HEK293T (cell line): ENCODE results near the gene TBC1D14.

Experiments used
- CTCF ChIA-PET: fragments of 350-600 bp; formaldehyde crosslinking; extraction: SDS; loops from one replicate; lab custom pipeline; 2021; ENCODE audit warnings: antibody characterized with exemption, inconsistent platforms; lab: Yijun Ruan, JAX
- POLR2A ChIA-PET: fragments of 350-600 bp; formaldehyde crosslinking; extraction: SDS; loops from one replicate; lab custom pipeline; 2020; ENCODE audit warnings: antibody characterized with exemption, inconsistent platforms; lab: Yijun Ruan, JAX
- DNase-seq: peaks from one replicate; pipeline ENCODE4 v3.0.0; 2012; ENCODE audit warnings: mixed read lengths; ENCODE audit errors: extremely low spot score
- ARNT ChIP-seq: fragments of 450-650 bp; IDR thresholded peaks from 2 replicates; pipeline ENCODE4 v1.6.1; 2017; ENCODE audit warnings: mild to moderate bottlenecking
- BHLHE40 ChIP-seq: fragments of 450-650 bp; IDR thresholded peaks from 2 replicates; pipeline ENCODE4 v1.6.1; 2016; ENCODE audit warnings: mild to moderate bottlenecking, moderate library complexity, borderline replicate concordance
- CTBP1 ChIP-seq: fragments of 450-650 bp; IDR thresholded peaks from 2 replicates; pipeline ENCODE4 v1.6.1; 2016; ENCODE audit warnings: borderline replicate concordance
- ELF4 ChIP-seq: fragments of 450-650 bp; IDR thresholded peaks from 2 replicates; pipeline ENCODE4 v1.6.1; 2017; ENCODE audit warnings: antibody characterized with exemption
- FOXA1 ChIP-seq: fragments of 450-650 bp; IDR thresholded peaks from 2 replicates; pipeline ENCODE4 v1.6.1; 2016; ENCODE audit warnings: mild to moderate bottlenecking
- FOXK2 ChIP-seq: fragments of 450-650 bp; IDR thresholded peaks from 2 replicates; pipeline ENCODE4 v1.6.1; 2016; ENCODE audit warnings: mild to moderate bottlenecking
- FOXM1 ChIP-seq: fragments of 450-650 bp; IDR thresholded peaks from 2 replicates; pipeline ENCODE4 v1.6.1; 2017; ENCODE audit warnings: mild to moderate bottlenecking, borderline replicate concordance
- HDGF ChIP-seq: fragments of 450-650 bp; IDR thresholded peaks from 2 replicates; pipeline ENCODE4 v1.6.1; 2017; ENCODE audit warnings: antibody characterized with exemption, borderline replicate concordance
- L3MBTL2 ChIP-seq: fragments of 450-650 bp; conservative IDR thresholded peaks from 2 replicates; pipeline ENCODE4 v1.6.1; 2016; ENCODE audit warnings: mild to moderate bottlenecking
- LEF1 ChIP-seq: fragments of 450-650 bp; IDR thresholded peaks from 2 replicates; pipeline ENCODE4 v1.6.1; 2017; ENCODE audit warnings: mild to moderate bottlenecking, borderline replicate concordance
- NFRKB ChIP-seq: fragments of 450-650 bp; IDR thresholded peaks from 2 replicates; pipeline ENCODE4 v1.6.1; 2016; ENCODE audit warnings: mild to moderate bottlenecking, moderate library complexity
- PKNOX1 ChIP-seq: fragments of 450-650 bp; IDR thresholded peaks from 2 replicates; pipeline ENCODE4 v1.6.1; 2016
- SP1 ChIP-seq: fragments of 450-650 bp; IDR thresholded peaks from 2 replicates; pipeline ENCODE4 v1.6.1; 2017
- SUZ12 ChIP-seq: fragments of 450-650 bp; IDR thresholded peaks from 2 replicates; pipeline ENCODE4 v1.6.1; 2016; ENCODE audit warnings: mild to moderate bottlenecking
- TARDBP ChIP-seq: fragments of 450-650 bp; IDR thresholded peaks from 2 replicates; pipeline ENCODE4 v1.6.1; 2016
- ZNF384 ChIP-seq: fragments of 450-650 bp; IDR thresholded peaks from 2 replicates; pipeline ENCODE4 v1.6.1; 2016

The TBC1D14 gene

DNA sequence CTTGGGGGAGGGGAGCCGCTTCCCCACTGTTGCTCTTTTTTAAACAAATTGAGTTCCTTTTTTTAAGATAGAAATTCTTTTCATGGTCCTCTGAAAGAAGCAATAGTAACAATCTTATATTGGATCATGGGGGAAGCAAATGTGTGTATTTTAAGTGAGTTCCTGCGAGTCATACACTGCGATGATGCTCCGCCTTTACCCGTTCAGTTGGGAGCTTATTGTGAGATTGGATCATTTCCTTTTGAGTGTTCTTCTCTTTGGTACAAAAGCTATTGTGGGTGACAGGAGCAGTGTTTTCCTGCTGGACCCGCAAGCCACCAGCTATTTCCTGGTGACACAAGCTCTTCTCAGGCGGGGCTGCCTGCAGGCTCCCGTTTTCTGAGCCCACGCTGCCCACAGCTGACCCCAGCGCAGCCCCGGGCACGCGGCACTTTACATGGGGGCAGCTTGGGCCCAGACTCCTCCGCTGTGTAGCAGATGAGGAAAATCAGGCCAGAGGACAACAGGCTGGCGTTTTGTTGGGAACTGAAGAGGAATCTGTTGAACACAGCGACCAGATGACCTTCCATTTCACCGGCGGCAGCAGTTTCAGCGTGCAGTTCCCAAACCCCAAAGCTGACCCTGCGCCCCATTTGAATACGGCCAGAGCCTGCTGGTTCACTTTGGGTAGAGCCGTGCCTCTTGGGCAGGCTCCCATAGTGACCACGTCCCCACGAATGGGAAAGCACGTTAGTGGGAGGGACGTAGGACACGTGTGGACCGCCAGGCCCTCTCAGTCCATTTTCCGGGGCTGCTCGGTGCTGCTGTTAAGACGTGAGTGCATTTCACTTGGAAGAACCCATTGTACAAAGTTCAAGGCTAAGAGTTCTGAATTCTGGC lies 145.7 kb downstream of the TBC1D14 start:
- POLR2A ChIA-PET, result interaction anchor here (0.6 to 1.7 kb wide), 4 partner anchors 12 to 614 kb away, joined by 3 to 7 read pairs (median 3); partner anchors contain the start of genes GRPEL1 and TADA2B
- TF ChIP-seq ELF4 (no peak), SUZ12 (no peak), FOXA1 (no peak), ARNT (no peak), FOXK2 (no peak)
- no peak for DNase-seq
- CTCF ChIA-PET, result interaction anchor here (1.0 to 1.4 kb wide), 2 partner anchors 13 to 16 kb away, joined by 3 to 5 read pairs; a partner anchor contains a TSS

GRCh38 chr4:7055990-7056325 lies 146.3 kb downstream of the TBC1D14 start:
- TF ChIP-seq HDGF (no peak), SP1 (no peak), BHLHE40 (no peak), SUZ12 (no peak), PKNOX1 (no peak), L3MBTL2 (no peak), TARDBP (no peak), CTBP1 (no peak), FOXK2 (no peak), ELF4 (no peak), LEF1 (no peak), FOXM1 (no peak), NFRKB (no peak), FOXA1 (no peak), ZNF384 (no peak), ARNT (no peak)
- CTCF ChIA-PET, result interaction anchor here (1.4 kb wide), 1 partner anchor 13 kb away, joined by 5 read pairs; a partner anchor contains a TSS
- DNase-seq, result no peak
- POLR2A ChIA-PET, result interaction anchor here (0.8 to 4.2 kb wide), 2 partner anchors 12 to 338 kb away, joined by 3 to 39 read pairs; partner anchors contain the start of gene GRPEL1

- no peak for TF ChIP-seq FOXK2
- TF ChIP-seq L3MBTL2, result no peak
- TF ChIP-seq BHLHE40, result no peak
- no peak for TF ChIP-seq FOXM1
- no peak for TF ChIP-seq CTBP1
- no peak for TF ChIP-seq TARDBP
- TF ChIP-seq SUZ12, result no peak
- TF ChIP-seq ARNT, result no peak
- TF ChIP-seq PKNOX1, result no peak
- no peak for TF ChIP-seq ZNF384
- no peak for TF ChIP-seq NFRKB
- no peak for TF ChIP-seq ELF4
- no peak for TF ChIP-seq HDGF
- DNase-seq, result no peak
- ChIA-PET POLR2A (interaction anchor here (0.9 to 4.2 kb wide), 4 partner anchors 9 to 150 kb away, joined by 3 to 39 read pairs (median 4); partner anchors contain the start of gene GRPEL1), CTCF (interaction anchor here (0.5 kb wide), 1 partner anchor 512 kb away, joined by 3 read pairs; no protein-coding TSS in a partner anchor)
Observed at GRCh38 chr4:7058792-7059191, 149.2 kb downstream of the TBC1D14 start.

GRCh38 chr4:7059662-7060061 lies 150.0 kb downstream of the TBC1D14 start:
- ChIA-PET POLR2A (interaction anchor here (0.9 to 4.2 kb wide), 4 partner anchors 8 to 151 kb away, joined by 3 to 39 read pairs (median 4); partner anchors contain the start of gene GRPEL1), CTCF (no interaction called here)
- DNase-seq, result no peak
- TF ChIP-seq ZNF384 (no peak), FOXA1 (no peak), PKNOX1 (no peak), ARNT (no peak), SUZ12 (no peak), LEF1 (no peak), CTBP1 (no peak), SP1 (no peak)

DNA sequence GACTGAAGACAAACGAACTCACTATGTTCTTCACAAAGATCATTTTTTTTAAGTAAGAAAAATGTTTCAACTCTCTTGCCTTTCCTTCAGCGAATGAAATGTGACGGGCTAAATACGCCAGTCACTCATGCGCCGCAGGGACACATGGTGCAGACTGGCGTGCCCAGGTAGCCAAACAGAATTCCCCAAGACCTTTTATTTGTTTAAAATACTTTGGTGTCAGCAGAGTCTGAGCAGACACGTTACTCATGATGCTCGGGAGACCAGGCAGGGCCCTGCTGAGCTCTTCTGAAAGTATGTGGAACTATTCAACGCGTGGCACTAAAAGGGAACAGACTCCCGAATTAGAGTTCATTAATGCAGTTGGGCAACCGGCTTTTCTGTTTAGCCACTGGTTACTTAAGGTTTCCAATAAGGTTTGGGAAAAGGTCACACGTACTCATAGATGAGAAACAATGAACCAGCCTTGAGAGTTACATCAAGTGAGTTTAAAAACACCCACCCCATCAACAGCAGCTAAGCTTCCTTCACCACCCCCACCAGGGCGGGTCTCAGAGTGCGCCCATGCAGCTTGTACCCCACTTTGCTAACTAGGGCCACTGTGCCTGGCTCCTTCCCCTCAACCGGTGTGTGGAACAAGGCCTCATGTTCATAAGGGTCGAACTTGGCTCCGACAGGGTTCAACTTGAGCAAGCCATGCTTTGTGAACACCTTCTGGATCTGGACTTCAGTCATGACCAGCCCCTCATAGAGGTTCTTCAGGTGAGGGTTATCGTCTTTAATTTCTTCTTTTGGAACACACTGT lies 150.9 kb downstream of the TBC1D14 start:
- no peak for DNase-seq
- ChIA-PET POLR2A (interaction anchor here (1.6 to 4.2 kb wide), 2 partner anchors 7 to 16 kb away, joined by 4 to 39 read pairs; partner anchors contain the start of gene GRPEL1), CTCF (no interaction called here)
- TF ChIP-seq FOXA1 (no peak), NFRKB (no peak), TARDBP (no peak), L3MBTL2 (no peak), BHLHE40 (no peak), FOXK2 (no peak), HDGF (no peak), LEF1 (no peak), PKNOX1 (no peak), ARNT (no peak), SP1 (no peak), SUZ12 (no peak), FOXM1 (no peak)
